DOHH2 (cell line): Measurements from ENCODE around the gene RGS19.

Experiments used
- CTCF ChIP-seq: fragments of 200-600 bp; sonication (generic); IDR thresholded peaks from one replicate; pipeline ENCODE4 v1.5.1; 2014; ENCODE audit warnings: antibody characterized with exemption, mild to moderate bottlenecking, low read depth, low read length; ENCODE audit not compliant: poor library complexity, severe bottlenecking
- EZH2phosphoT487 ChIP-seq: fragments of 200-600 bp; sonication (generic); IDR thresholded peaks from 2 replicates; pipeline ENCODE4 v1.6.1; 2017; ENCODE audit warnings: borderline replicate concordance, mild to moderate bottlenecking, antibody characterized with exemption, low read length, moderate library complexity, mixed read lengths

DNA sequence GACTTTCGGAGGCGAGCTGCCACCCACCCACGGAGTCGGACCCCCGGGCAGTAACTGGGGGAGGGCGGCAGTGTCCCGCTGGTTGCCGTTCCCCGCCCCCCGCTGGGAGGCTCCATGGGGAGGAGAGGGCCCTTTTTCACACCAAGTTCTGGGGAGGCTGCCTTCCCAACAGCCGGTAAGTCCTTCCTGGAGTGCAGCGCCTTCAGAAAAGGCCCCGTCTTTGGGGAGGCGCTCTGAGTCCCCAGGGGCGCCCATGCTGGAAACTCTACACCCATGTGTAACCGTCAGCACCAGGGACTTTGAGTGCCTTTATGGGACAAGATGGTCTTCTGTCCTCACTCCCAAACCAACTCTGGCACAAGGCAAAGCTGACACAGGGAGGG is 29.4 kb downstream of the RGS19 start:
- TF ChIP-seq EZH2phosphoT487, result peak; percentile 78; the same call in 1 of the 2 replicates
- TF ChIP-seq CTCF, result no peak
